Prostate gland (tissue), 2 donors: ENCODE measurements around the gene GFER. TPM values are rescaled to one million over a fixed set of nuclear protein-coding genes. Genes with fewer than 3 reads are reported as not detected.
A peak's percentile ranks its signal among the peaks of the same experiment; 100 is the strongest.

Experiments
- DNase-seq: peaks from one replicate; pipeline ENCODE4 v3.0.0-alpha.2; 2019; ENCODE audit warnings: low spot score
- H3K27ac ChIP-seq, 2 donors: fragments of 200-600 bp; sonication (generic); 2 replicates each; pipeline ENCODE4 v1.5.1; 2017 to 2019
- H3K27me3 ChIP-seq: fragments of 200-600 bp; sonication (generic); replicated peaks from 2 replicates; pipeline ENCODE4 v1.5.1; 2019; ENCODE audit not compliant: insufficient read depth
- H3K36me3 ChIP-seq, 2 donors: fragments of 200-600 bp; sonication (generic); 1 replicate in 1 of 2; 2 replicates in 1 of 2; pipeline versions ENCODE4 v1.5.1 to v1.8.1; 2017 to 2019
- H3K4me1 ChIP-seq: fragments of 200-600 bp; sonication (generic); replicated peaks from 2 replicates; pipeline ENCODE4 v1.5.1; 2019
- H3K4me3 ChIP-seq, 2 donors: fragments of 200-600 bp; sonication (generic); 2 replicates each; pipeline ENCODE4 v1.5.1; 2017 to 2019
- H3K9me3 ChIP-seq: fragments of 200-600 bp; sonication (generic); 2 replicates; pipeline ENCODE4 v1.5.1; 2017
- CTCF ChIP-seq, 4 experiments: fragments of 200-600 bp in 2 of 4; fragments of 450-650 bp in 2 of 4; sonication (generic) in 2 of 4; IDR thresholded peaks; 1 replicate in 3 of 4; 2 replicates in 1 of 4; pipeline ENCODE4 v1.5.1; 2016 to 2019; ENCODE audit warnings: antibody characterized with exemption in 4 of 4, mild to moderate bottlenecking in 2 of 4, moderate library complexity in 2 of 4
- POLR2A ChIP-seq: fragments of 450-650 bp; IDR thresholded peaks from one replicate; pipeline ENCODE4 v1.6.1; 2016; ENCODE audit warnings: antibody characterized with exemption, mild to moderate bottlenecking
- POLR2AphosphoS5 ChIP-seq: sonication (generic); formaldehyde crosslinking; IDR thresholded peaks from one replicate; pipeline ENCODE4 v1.6.1; 2017; ENCODE audit warnings: antibody characterized with exemption
- WGBS: methylation state at CpG from one replicate; pipeline ENCODE4 v1.1.5; 2018; 5-methylcytosine and 5-hydroxymethylcytosine counted together
- intact Hi-C: fragments of 100-400 bp; cut with DNase I; formaldehyde crosslinking; loops from one replicate; pipeline ENCODE4 v1.14.2; 2022
- total RNA-seq, 2 donors: library from RNA; depleted of rRNA; stranded (reverse); fragments of >200 nt; gene quantifications; one replicate each; pipeline ENCODE4 v1.1.0, GENCODE V29; 2016

The GFER gene
- total RNA-seq, 2 donors from 2014 or later: 21.1 to 26.6 TPM

DNA sequence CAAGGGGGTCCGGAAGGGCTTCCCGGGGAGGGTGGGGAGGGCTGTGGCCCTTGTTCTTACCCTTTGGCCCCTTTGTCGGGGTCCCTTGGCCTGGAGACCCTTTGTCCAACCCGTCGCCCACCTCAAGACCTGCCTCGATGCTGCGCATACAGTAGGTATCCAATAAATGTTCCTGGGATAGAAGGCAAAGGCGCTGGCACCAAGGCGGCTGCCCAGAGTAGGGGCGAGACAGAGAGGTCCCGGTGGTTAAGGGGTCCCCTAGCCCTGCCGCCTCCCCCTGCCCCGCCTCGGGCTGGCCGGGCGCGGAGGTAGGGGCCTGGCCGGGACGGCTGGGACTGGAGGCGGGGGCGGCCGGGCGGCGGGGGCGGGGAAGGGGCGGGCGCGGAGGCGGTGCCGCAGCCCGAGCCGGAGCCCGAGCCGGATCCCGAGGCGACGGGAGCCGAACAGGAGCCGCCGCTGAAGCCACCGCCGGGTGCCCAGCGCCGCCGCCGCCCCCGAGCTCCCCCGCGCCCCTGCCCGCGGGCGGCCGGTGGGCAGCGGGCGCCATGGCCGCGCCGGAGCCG lies 42.5 kb downstream of the GFER start, which contains the start of gene NHERF2:
NHERF2 (plus strand) TSS at position 442 of the 563 bp plus-strand sequence; CDS start at position 546, 104 bp downstream.
- intact Hi-C loops: loop anchor here (10.0 kb wide), 1 partner anchor 218 kb away; no protein-coding TSS in a partner anchor
- WGBS: 29% methylated on average over 11 of the region's 59 CpGs

GRCh38 chr16:2027024-2028010 lies 43.3 kb downstream of the GFER start:
- Histone ChIP-seq H3K4me1 (peaks cover 8% of the 10 kb centered on the region), H3K9me3 (no peaks in the 10 kb centered on the region), H3K27ac (peak overlapping the region; percentile 72 to 82), H3K4me3 (peak overlapping the region; percentile 73 to 86), H3K27me3 (no peaks in the 10 kb centered on the region), H3K36me3 (no peaks in the 10 kb centered on the region)
- 5% methylated on average over 35 of the region's 76 CpGs for WGBS
- intact Hi-C loops: loop anchor here (10.0 kb wide), 1 partner anchor 217 kb away; no protein-coding TSS in a partner anchor
- no peak for TF ChIP-seq POLR2AphosphoS5
- TF ChIP-seq CTCF (IDR thresholded peaks at IDR 0.05): no peak
- TF ChIP-seq POLR2A: no peak
- DNase-seq: no peak

More for the DNA sequence above, 42.5 kb downstream of the GFER start, which contains the start of gene NHERF2:
- Histone ChIP-seq H3K27ac (peak within 1 kb of the TSS; percentile 82 to 87), H3K27me3 (no peaks in the 10 kb centered on the region), H3K9me3 (no peaks in the 10 kb centered on the region), H3K36me3 (no peaks in the 10 kb centered on the region), H3K4me1 (peaks cover 8% of the 10 kb centered on the region), H3K4me3 (peak within 1 kb of the TSS; percentile 73 to 86)
- peak; percentile 53 for DNase-seq
- TF ChIP-seq POLR2A (no peak), POLR2AphosphoS5 (no peak), CTCF (IDR thresholded peaks at IDR 0.05) (no peak)

- H3K36me3 ChIP-seq: no peaks in the 10 kb centered on the region
- WGBS: 66% methylated on average over 3 of the region's 3 CpGs
- intact Hi-C loops: loop anchor here (10.0 kb wide), 1 partner anchor 217 kb away; no protein-coding TSS in a partner anchor
- peak overlapping the region; percentile 72 to 82 for H3K27ac ChIP-seq
- H3K4me3 ChIP-seq: peak overlapping the region; percentile 73 to 86
- TF ChIP-seq CTCF (IDR thresholded peaks at IDR 0.05): no peak
- no peak for TF ChIP-seq POLR2A
- no peak for TF ChIP-seq POLR2AphosphoS5
- peaks cover 11% of the 10 kb centered on the region for H3K4me1 ChIP-seq
- no peaks in the 10 kb centered on the region for H3K27me3 ChIP-seq
- no peaks in the 10 kb centered on the region for H3K9me3 ChIP-seq
- no peak for DNase-seq
These were observed 44.2 kb downstream of the GFER start for GRCh38 chr16:2028146-2028545.

DNA sequence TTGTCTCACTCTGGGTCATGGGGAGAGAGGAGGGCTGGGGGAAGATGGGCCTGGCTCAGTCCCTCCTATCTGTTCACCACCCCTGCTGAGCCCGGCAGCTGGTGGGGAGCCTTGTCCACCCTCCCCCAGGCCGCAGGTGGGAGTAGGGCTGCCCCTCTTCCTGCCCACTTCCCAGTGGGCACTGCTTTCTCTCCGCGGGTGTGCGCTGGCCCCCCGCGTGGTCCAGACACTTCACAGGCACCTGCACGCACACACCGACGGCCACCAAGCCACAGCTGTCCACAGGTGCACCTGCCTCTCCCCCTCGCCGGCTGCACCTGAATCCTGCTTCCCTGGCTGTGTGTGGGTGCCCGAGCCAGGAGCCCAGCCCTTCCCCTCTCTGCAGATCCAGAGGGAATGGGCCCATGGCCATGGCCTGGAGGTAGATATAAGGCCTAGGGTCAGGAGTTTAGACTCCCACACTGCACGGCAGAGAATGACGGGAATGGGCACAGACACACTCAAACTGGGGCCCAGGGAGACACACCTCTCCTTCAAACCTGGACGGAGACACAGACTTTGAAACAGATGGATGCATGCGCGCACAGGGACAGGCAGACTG lies 44.7 kb downstream of the GFER start:
- Histone ChIP-seq H3K4me3 (peak overlapping the region in 1 of 2 donors; percentile 86), H3K36me3 (no peaks in the 10 kb centered on the region), H3K27me3 (no peaks in the 10 kb centered on the region), H3K4me1 (peaks cover 17% of the 10 kb centered on the region), H3K9me3 (no peaks in the 10 kb centered on the region), H3K27ac (peak overlapping the region; percentile 72 to 82)
- TF ChIP-seq CTCF (IDR thresholded peaks at IDR 0.05) (no peak), POLR2A (no peak), POLR2AphosphoS5 (no peak)
- no peak for DNase-seq
- intact Hi-C loops: loop anchor here (10.0 kb wide), 1 partner anchor 216 kb away; no protein-coding TSS in a partner anchor
- 75% methylated on average over 18 of the region's 18 CpGs for WGBS
